T-helper 9 cell (primary cell): Measurements from ENCODE around the gene MT1HL1.
"Not testable (repeated sequence)": the region's sequence is repeated elsewhere in the genome, so short reads cannot be mapped to it uniquely, and the experiment has no call there.

Experiments
- DNase-seq: peaks from one replicate; pipeline ENCODE4 v3.0.0-alpha.2; 2020

Gene MT1HL1

GRCh38 chr1:237013608-237014007 lies 9.4 kb upstream of the MT1HL1 start:
- no peak for DNase-seq

- DNase-seq, result no peak
Measured at GRCh38 chr1:237012788-237013383, 8.6 kb upstream of the MT1HL1 start.

- no peak for DNase-seq
Measured at GRCh38 chr1:237012361-237012760, 8.1 kb upstream of the MT1HL1 start.

GRCh38 chr1:237011432-237011831 lies 7.2 kb upstream of the MT1HL1 start:
- no peak for DNase-seq

GRCh38 chr1:237009611-237010010 lies 5.4 kb upstream of the MT1HL1 start:
- no peak for DNase-seq

GRCh38 chr1:237007147-237007881 lies 3.1 kb upstream of the MT1HL1 start:
- no peak for DNase-seq

GRCh38 chr1:237005674-237006073 lies 1.4 kb upstream of the MT1HL1 start:
- DNase-seq, result no peak

GRCh38 chr1:237003516-237003915 lies 725 bp downstream of the MT1HL1 start:
- DNase-seq, result no peak

- DNase-seq, result no peak
Measured at GRCh38 chr1:237000191-237000590, 4.0 kb downstream of the MT1HL1 start.

GRCh38 chr1:236998546-236998945 lies 5.7 kb downstream of the MT1HL1 start:
- no peak for DNase-seq

- no peak for DNase-seq
Measured at GRCh38 chr1:236997882-236998281, 6.4 kb downstream of the MT1HL1 start.

- no peak for DNase-seq
Measured at GRCh38 chr1:236997361-236997760, 6.9 kb downstream of the MT1HL1 start.

GRCh38 chr1:236994450-236994849 lies 9.8 kb downstream of the MT1HL1 start:
- no peak for DNase-seq

GRCh38 chr1:236992449-236992848 lies 11.8 kb downstream of the MT1HL1 start:
- DNase-seq, result no peak

- no peak for DNase-seq
Measured at GRCh38 chr1:236990052-236990445, 14.2 kb downstream of the MT1HL1 start.

GRCh38 chr1:236989290-236990051 lies 14.8 kb downstream of the MT1HL1 start:
- no peak for DNase-seq

- DNase-seq, result no peak
Measured at GRCh38 chr1:236983818-236984217, 20.4 kb downstream of the MT1HL1 start.

GRCh38 chr1:236982380-236982779 lies 21.9 kb downstream of the MT1HL1 start:
- no peak for DNase-seq

- DNase-seq, result not testable (repeated sequence)
Measured at GRCh38 chr1:236981431-236981830, 22.8 kb downstream of the MT1HL1 start.

GRCh38 chr1:236980673-236981072 lies 23.6 kb downstream of the MT1HL1 start:
- no peak for DNase-seq

- DNase-seq, result no peak
Measured at GRCh38 chr1:236979149-236979900, 24.9 kb downstream of the MT1HL1 start.

GRCh38 chr1:236978740-236979139 lies 25.5 kb downstream of the MT1HL1 start:
- DNase-seq, result no peak

- no peak for DNase-seq
Measured at GRCh38 chr1:236975461-236975860, 28.8 kb downstream of the MT1HL1 start.
